CD4-positive, alpha-beta T cell treated with Interferon gamma for 1 hour (primary cell): Measurements from ENCODE around the gene TMEM132A.
A peak's percentile ranks its signal among the peaks of the same experiment; 100 is the strongest.

ENCODE experiments used
- DNase-seq: peaks from one replicate; pipeline ENCODE4 v3.0.0-alpha.2; 2020

The TMEM132A gene, protein sequence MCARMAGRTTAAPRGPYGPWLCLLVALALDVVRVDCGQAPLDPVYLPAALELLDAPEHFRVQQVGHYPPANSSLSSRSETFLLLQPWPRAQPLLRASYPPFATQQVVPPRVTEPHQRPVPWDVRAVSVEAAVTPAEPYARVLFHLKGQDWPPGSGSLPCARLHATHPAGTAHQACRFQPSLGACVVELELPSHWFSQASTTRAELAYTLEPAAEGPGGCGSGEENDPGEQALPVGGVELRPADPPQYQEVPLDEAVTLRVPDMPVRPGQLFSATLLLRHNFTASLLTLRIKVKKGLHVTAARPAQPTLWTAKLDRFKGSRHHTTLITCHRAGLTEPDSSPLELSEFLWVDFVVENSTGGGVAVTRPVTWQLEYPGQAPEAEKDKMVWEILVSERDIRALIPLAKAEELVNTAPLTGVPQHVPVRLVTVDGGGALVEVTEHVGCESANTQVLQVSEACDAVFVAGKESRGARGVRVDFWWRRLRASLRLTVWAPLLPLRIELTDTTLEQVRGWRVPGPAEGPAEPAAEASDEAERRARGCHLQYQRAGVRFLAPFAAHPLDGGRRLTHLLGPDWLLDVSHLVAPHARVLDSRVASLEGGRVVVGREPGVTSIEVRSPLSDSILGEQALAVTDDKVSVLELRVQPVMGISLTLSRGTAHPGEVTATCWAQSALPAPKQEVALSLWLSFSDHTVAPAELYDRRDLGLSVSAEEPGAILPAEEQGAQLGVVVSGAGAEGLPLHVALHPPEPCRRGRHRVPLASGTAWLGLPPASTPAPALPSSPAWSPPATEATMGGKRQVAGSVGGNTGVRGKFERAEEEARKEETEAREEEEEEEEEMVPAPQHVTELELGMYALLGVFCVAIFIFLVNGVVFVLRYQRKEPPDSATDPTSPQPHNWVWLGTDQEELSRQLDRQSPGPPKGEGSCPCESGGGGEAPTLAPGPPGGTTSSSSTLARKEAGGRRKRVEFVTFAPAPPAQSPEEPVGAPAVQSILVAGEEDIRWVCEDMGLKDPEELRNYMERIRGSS

DNA sequence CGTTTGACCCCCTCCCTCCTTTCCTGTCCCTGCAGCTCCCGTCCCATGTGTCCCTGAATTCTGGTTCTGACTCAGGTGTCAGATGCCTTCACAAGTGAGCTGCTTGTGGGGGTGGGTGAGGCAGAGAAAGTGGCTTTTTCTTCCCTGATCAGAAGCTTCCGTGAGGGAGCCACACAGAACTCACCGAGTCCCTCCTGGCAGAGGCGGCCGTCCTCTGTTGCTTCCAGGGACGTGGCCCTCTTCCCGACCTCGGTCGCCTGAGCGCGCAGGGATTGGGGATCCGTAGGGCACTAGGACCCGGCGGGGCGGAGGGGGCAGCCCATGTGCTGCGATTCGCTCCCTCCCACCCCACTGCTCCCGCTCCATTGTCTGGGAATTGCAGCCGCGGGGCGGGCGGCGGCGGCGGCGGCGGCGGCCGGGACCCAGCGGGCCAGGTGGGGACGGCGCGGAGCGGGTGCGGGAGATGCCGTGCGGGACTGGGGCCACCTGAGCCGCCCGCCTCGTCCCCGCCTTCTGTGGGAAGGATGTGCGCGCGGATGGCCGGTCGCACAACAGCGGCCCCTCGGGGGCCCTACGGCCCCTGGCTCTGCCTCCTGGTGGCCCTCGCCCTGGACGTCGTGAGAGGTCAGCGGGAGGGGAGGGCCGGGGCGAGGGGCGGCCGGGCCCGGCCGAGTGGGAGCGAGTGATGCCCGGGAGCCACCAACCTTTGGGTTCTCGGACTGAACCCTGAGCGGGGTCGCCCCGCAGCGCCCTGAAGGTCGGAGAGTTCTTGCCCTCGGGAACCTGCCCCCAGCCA, at the start of gene TMEM132A:
Gene TMEM132A, plus strand, starts transcription at position 351 of the 796 bp plus-strand sequence. Its CDS starts 174 bp downstream, at position 525.
- no peak for DNase-seq

DNA sequence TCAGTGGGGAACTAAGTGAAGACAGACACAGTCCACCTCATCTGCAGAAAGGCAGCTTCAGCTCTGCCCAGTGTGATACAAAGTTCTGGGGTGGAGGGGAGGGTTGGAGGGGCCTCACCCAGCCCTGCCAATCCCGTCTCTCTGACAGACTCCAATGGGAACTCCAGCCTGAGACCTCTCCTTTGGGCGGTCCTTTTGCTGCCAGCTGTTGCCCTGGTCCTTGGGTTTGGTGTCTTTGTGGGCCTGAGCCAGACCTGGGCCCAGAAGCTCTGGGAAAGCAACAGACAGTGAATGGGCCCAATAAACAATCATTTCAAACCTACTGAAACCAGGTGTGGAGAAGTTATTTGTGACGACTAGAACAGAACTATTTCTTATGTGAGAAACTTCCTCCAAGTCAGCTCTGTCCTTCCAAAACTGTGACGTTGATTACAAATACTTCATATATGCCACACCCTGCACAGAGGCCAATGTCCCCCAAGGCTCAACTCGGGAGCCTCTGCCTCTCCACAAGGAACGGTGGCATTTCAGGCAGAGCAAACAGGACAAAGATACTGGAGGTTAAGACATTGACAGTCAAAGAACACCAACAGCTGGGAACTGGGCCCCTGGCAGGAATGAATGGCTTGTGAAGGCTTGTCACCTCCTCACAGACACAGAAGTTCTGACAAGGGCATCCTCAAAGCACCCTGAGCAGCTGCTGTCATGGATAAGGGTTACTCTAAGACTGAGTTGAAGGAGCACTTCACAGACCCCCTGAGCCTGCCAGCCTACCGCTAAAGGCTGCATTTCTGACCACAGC, 48.7 kb upstream of the TMEM132A start:
- DNase-seq, result no peak

DNA sequence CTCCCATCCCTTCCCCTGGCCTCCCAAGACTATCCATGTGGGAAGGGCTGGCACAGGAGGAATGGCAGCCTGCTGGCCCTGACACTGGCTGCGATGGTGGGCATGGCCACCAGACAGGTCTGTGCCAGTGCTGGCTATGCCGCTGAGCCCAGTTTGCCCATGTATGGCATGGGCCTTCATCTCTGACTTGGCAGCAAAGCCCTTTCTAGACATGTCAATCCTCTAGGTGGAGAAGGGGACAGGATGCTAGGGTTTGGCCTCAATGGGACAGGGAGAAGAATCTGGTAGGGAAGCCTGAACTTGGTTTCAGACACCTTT, 48.1 kb upstream of the TMEM132A start:
- DNase-seq, result no peak

DNA sequence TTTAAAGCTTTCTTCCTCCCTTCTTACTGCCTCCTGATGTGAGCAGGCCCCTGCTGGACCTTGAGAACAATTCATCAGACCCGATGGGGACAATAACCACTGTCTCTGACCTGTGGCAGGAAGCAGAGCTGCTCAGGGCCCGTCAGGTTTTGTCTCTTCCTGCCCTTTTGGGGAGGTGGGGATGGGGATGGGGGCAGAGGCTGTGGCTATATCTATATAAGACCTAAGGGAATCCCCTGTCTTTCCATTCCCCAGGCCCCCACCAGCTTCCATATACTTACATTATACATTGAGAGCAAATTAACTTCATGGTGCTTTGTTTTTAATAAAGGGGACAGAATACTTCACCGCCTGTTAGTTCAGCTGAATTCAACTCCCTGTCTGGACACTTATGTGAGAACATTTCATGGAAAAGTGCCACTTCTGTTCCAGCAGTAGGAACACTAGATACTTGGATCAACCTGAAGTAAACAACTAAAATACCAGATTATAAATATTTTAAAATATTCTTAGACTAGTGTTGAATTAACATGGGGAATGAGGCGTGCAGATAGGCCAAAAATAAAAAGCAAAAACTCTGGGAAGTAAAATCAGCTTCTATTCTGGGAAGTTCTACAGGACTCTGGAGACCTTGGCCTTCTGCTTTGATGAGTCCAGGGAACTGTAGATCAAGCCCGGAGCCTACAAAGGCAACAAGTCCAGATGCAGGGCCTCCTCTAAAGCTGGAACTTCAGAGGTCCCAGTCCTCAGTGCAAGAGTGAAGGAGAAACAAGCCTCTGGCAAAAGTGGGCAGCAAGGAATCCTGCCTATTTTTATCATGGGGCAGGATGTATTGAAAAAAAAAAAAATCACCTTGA, 45.8 kb upstream of the TMEM132A start:
- DNase-seq, result no peak

DNA sequence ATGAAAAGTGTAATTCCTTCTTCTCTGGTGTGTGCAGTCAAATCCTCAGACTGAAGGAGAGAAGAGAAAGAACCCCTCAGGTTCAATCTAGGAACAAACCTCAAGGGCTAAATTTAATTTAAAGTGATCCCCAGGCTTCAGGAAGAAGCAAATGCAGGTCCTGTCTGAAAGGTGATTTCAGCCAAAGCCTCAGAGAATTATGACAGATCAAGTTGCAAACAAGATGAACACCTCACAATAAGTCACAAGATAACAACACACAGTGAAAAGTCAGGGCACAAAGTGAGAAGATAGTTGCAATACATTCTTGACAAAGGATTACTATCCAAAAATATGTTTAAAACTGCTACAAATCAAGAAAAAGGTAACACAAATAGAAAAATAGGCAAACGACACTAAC, 45.2 kb upstream of the TMEM132A start:
- no peak for DNase-seq

DNA sequence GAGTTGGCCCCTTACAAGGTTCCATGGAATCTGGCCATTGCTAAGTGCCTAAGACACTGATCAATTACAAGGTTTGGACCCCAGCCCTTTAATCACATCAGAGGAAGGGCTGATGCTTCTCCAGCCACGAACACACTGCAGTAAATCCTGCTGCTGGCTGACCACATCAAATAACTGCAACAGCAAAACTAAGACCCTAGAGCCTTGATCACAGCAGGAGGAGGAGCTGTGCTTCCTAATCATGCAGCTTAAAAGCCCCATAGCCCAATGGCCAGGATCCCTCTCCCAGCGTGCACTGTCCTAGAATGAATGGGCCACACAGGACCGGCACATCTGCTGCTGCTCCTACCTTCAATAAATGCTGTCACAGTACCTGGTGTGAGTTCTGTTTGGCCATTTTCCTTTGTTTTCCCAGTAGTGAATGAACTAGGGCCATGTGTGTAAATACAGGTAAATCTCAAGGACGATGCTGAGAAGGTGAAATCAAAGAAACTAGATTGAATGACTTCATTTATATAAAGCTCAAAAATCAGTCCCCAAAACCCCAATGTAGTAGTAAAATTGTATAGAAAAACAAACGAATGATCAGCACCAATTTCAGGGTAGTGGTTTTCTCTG, 44.2 kb upstream of the TMEM132A start:
- no peak for DNase-seq

DNA sequence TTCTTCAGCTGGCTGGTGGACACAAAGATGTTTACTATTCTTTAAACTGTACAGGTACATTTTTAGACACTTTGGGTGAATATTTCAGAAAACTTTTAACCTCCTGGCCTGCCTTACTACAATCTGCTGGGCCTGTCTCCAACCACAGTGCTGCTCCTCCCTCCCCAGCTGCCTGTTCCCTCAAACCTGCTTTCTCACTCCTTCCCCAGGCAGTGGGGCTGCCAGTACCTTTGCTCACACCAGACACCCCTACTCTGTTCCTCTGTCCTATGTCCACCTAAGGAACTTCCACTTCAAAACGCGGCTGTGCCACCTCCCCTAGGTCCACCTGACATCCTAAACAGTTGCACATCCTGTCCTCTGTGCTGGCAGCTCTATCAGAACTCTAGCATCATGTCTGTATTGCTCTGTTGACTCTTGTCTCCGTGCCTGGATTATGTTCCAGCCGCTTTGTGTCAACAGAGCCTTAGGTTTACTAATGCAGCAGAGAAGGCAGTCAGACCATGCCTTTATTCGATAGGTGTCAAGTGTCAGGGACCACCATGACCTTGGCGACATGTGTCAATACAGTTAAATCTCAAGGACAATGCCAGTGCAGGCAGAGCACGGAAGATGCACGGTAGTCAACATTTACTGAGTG, 43.5 kb upstream of the TMEM132A start:
- no peak for DNase-seq

DNA sequence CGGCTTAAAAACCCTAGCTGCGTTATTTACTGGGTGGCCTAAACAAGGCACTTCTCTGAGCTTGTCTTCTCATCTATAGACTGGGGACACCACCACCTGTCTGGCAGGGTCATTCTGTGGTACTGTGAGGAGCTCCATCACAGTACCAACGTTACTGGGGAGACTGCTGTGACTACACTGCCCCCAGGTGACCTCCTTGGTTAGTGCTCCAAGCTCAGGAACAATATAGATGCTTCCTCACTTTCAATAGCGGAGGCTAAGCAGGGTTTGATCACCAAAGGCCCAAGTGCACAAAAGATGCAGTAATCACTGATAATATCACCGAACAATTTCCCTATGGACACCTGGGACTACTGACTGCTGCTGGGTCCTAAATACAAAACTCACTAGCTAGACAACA, 36.7 kb upstream of the TMEM132A start:
- peak; percentile 29 for DNase-seq

DNA sequence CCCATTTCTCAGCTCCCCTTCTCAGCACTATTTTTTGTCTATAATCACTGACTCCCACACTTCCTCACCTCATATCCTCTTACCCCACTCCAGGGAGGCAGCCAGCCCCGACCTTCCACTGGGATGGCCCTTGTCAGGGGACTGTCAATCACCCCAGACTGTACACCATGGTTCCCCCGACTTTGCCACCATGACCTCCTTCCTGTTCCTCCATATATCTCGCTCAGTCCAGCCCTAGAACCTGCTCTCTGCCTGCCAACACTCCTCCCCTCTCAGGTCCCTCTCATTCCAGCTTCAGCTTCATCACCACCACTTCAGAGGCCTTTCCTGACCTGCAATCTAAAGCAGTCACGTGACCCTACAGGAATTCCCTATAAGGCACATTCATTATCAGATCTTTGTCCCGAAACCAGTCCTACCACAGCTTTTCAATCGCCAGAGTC, 34.4 kb upstream of the TMEM132A start:
- DNase-seq, result no peak

DNA sequence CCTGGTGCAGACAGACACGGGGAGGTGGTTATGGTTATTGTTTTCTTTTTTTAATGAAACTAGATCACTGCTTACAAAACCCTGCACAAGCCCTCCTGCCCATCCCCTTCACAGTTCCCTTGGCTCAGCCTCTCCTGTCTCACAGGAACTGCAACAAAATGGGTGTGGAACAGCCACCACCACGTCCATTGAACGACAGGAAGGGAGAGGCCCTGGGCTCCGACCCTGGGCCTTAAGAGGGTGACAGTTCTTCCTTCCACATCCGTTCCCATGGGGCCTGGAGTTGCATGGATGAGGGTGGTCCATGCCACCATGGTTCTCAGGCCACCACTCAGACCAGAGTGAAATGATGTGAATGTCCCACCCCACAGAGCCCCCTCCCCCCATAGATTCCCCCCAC, 33.6 kb upstream of the TMEM132A start:
- no peak for DNase-seq

DNA sequence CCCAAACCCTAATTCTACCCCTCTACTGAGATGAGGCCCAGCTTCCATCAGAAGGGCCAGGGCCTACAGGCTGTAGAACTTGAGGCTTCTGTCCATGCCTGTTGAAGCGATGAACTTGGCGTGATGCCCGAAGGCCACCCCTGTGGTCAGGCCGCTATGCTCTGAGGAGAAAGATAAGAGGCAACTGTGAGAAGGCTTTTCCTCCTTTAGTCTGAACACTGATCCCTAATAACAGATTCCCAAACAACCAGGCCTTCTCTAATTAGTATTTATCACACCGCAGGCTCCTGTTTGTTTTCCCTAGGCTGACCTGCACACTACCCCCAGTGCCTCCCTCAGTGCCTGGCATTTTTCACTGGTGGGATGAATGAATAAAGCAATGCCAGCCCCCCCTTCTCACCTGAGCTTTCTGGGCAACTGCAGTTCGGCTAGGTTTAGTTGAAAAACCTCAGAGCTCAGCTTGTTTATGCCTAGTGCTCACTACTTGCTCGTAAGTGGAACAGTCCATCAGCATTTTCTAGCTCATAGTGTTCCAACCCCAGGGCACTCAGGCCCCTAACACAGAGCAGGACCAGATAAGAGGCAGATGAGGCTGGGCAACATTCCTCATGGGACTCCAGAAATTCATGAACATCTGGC, 33.0 kb upstream of the TMEM132A start:
- DNase-seq, result no peak

DNA sequence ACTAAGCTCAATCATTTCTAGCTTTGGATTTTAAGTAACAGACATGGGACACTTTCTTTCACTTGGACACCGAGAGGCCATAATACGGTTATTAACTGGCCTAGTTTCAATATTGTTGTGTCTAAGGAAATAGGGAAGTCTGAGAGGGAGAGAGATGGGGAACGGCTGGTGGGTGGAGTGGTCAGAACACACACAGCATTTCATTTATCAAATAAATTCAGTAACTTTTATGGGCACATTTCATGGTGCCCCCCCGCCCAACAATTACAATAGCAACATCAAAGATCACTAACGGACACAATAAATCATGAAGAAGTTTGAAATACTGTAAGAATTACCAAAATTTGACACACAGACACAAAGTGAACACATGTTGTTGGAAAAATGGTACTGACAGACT, 28.6 kb upstream of the TMEM132A start:
- no peak for DNase-seq

DNA sequence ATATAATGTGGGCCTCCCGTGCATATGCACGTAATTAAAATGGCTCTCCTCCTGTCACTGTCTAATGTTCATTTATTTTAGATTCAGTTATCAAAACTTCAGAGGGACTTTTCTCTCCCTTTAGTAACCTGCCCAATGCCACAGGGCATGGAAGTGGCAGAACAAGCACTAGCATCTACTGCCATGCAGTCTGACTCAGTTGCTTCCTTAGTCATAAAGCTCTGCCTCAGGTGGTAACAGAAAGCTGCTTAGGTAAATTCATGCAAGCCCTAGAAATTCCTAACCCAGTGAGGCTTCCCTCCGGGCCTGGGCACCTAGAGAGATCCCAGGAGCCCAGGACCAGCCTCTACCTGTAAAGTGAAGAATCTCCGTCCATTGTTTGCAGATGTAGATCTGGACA, 26.8 kb upstream of the TMEM132A start:
- DNase-seq, result no peak

DNA sequence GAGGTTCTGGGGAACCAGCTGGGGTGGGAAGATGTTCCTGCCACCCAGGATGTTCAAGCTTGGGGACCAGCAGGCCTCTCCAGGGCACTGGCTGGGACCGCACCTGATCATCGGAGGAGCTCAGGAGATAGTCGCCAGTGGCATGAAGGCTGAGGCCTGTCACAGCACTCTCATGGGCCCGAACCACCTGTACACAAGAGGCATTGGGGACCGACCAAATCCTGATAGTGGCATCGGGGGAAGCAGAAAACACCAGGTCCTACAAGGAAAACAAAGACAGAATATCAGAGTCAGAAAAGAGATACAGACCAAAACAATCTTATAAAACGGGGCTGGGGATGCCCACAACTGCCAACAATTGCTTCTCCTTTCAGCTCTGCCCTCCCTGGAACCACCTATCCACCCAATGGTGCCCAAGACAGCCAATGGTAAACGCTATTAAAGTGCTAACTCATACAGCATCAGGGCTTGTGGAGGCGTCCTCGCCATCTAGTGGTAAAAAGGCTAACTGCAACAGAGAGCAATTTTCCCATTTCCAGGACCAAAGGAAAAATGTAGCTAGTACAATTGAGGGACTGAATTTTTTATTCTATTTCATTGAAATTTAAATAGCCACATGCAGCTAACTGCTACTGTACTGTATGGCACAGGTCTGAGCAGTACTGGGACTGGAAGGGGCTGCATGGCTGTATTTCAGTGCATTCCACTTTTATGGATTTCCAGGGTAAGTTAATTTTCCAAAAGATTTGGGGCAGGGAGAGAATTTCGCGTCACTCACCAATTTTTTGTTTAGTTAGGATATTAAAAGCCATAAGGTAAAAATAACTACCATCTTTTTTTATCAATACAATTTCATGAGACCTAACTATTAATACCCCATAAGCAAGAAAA, 25.0 kb upstream of the TMEM132A start:
- DNase-seq, result peak; percentile 35

DNA sequence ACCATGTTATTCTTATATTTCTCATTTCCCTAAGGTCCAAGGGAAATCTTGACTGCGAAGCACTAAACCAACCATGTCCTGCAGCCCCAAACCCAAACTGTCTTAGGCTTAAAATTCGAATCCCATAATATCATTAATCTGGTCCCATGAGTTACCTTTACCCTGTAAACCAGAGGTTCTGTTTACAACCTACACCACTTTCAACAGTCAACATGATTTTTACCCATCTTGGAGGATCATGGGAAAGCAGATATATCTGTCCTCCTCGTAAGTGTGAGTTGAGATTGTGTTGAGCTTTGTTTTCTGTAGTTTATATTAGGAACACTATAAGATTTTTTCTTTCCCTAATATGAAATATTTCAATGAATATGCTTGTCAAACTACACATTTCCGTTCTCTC, 24.3 kb upstream of the TMEM132A start:
- no peak for DNase-seq

DNA sequence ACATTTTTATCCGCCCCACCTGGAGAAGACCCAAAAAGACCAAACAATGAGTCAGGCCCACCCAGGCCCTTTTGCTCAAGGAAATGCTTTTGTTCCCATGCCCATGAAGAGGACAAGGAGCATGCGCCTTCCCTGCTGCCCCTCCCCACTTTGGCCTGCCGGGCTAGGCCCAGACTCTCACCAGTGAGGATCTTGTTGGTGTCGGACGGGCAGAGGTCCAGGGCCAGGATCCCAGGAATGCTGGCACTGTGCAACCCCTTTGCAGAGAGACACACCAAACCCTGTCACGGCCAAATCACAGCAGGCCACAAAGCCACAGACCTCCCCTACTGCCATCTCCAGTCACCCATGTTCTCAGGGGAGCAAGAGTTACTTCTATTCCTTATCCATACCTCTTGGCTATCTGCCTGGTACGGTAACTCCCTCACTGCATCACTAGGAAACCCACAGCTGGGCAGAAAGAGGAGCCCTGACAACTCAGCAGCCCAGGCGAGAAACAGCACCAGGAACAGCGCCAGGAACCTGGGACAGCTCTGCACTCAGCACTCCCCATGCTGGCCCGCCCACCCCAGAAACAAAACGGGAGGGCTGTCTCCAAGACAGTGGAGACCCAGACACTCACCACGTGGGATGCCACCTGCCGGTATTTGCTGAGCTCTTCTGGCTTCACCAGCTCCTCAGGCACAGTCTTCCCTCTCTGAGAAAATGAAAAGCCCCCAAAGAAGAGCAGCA, 23.4 kb upstream of the TMEM132A start:
- DNase-seq, result no peak

DNA sequence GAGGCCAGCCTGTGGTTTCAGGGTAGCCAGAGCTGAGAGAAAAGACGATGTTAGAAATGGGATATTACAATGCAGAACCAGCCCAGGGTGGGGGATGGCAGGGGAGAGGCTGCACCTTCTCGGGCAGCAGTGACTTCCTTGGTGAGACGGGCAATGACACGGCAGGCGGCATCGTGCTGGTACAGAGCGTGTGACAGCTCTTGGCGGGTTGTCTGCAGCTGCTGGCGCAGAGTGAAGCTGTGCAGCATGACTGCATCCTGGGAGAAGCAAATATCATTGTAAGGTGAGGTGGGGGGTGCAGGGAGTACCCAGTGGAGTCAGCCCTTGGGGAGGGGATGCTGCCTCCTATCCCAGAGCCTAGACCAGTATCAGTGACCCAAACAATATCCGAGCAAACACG, 21.6 kb upstream of the TMEM132A start:
- no peak for DNase-seq

DNA sequence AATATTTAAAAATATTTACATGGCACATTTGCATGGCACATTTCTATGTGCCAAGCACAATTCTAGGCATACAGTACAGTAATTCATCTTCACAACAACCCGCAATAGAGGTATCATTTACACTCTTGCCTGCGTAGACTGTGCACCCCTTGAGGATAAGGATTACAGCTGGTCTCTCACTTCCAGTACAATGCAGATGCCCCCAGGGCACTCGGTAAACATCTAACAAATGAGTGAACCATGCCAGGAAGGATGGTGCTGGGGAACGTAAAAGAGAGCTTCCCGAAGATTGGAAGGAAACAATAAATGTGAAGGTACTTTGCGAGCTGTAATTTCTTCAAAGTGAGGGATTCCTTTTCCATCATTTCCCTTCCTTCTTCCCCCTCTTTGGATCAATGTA, 19.2 kb upstream of the TMEM132A start:
- no peak for DNase-seq
